Endothelial cell of umbilical vein (primary cell): ENCODE measurements around the gene CMBL. TPM values are rescaled to one million over a fixed set of nuclear protein-coding genes. Genes with fewer than 3 reads are reported as not detected.

Experiments used
- BruUV-seq: library from RNA; stranded (reverse); fragments of 400-500 nt; replicated peaks from 2 replicates; lab custom pipeline; 2021; lab: Mats Ljungman, UMichigan
- CTCF ChIA-PET: fragments of 300-600, 350-600 bp; sonication (Branson Sonifier 250); formaldehyde crosslinking; loops from one replicate; lab custom pipeline; 2021; ENCODE audit warnings: antibody characterized with exemption, inconsistent platforms; lab: Charles Lee
- POLR2A ChIA-PET: fragments of 300-600, 350-600 bp; sonication (Branson Sonifier 250); formaldehyde crosslinking; loops from one replicate; lab custom pipeline; 2021; ENCODE audit warnings: antibody characterized with exemption, inconsistent platforms; lab: Charles Lee
- DNase-seq: peaks from one replicate; pipeline ENCODE4 v3.0.0-alpha.2; 2011; ENCODE audit warnings: low read depth, low spot score
- FAIRE-seq: peaks from 2 replicates; lab custom pipeline; 2011; peaks lifted over from hg19 to GRCh38; lab: Jason Lieb, UNC
- H2AFZ ChIP-seq: 2 replicates; pipeline ENCODE4 v1.6.0; 2012; ENCODE audit warnings: low read depth, low read length, control low read depth, inconsistent platforms
- H3K27ac ChIP-seq: 2 replicates; pipeline ENCODE4 v1.5.1; 2011; ENCODE audit warnings: low read depth, mild to moderate bottlenecking, control low read depth, low read length, moderate library complexity; ENCODE audit not compliant: insufficient read depth
- H3K27me3 ChIP-seq, 2 experiments: 2 replicates each; pipeline versions ENCODE4 v1.6.0 to v1.6.1; 2011; ENCODE audit warnings: low read length in 2 of 2, mixed read lengths in 1 of 2; ENCODE audit not compliant: control insufficient read depth in 2 of 2, insufficient read depth in 2 of 2
- H3K36me3 ChIP-seq, 2 experiments: 2 replicates in 1 of 2; 3 replicates in 1 of 2; pipeline ENCODE4 v1.5.1; 2011; ENCODE audit warnings: low read length in 2 of 2, mild to moderate bottlenecking in 1 of 2, moderate library complexity in 1 of 2; ENCODE audit not compliant: control insufficient read depth in 2 of 2, insufficient read depth in 2 of 2; ENCODE audit errors: extremely low read depth in 1 of 2
- H3K4me1 ChIP-seq: 3 replicates; pipeline ENCODE4 v1.5.1; 2011; ENCODE audit warnings: mild to moderate bottlenecking, low read length; ENCODE audit not compliant: control insufficient read depth, insufficient read depth; ENCODE audit errors: extremely low read depth
- H3K4me2 ChIP-seq: 2 replicates; pipeline ENCODE4 v1.6.1; 2011; ENCODE audit warnings: low read length, control low read depth, mixed read lengths; ENCODE audit not compliant: insufficient read depth
- H3K4me3 ChIP-seq, 3 experiments: fragments of 200-600 bp in 1 of 3; sonication (generic), shearing (Covaris generic) in 1 of 3; replicated peaks in 1 of 3; 2 replicates each; pipeline ENCODE4 v1.5.1; 2011 to 2016; ENCODE audit warnings: control low read depth in 3 of 3, low read length in 3 of 3, mild to moderate bottlenecking in 2 of 3, inconsistent platforms in 1 of 3, low read depth in 1 of 3, moderate library complexity in 1 of 3; ENCODE audit not compliant: insufficient read depth in 1 of 3
- H3K79me2 ChIP-seq: 2 replicates; pipeline ENCODE4 v1.6.0; 2012; ENCODE audit warnings: low read length, inconsistent platforms; ENCODE audit not compliant: control insufficient read depth, insufficient read depth
- H3K9ac ChIP-seq: replicated peaks from 2 replicates; pipeline ENCODE3; 2011; ENCODE audit warnings: low read length, control low read depth; ENCODE audit not compliant: insufficient read depth; ENCODE audit errors: extremely low read depth
- H3K9me1 ChIP-seq: replicated peaks from 3 replicates; pipeline ENCODE4 v1.6.0; 2011; ENCODE audit warnings: mild to moderate bottlenecking, low read length; ENCODE audit not compliant: control insufficient read depth, insufficient read depth; ENCODE audit errors: extremely low read depth
- H3K9me3 ChIP-seq: replicated peaks from 2 replicates; pipeline ENCODE4 v1.5.1; 2012; ENCODE audit warnings: low read length, inconsistent platforms; ENCODE audit not compliant: control insufficient read depth, insufficient read depth
- H4K20me1 ChIP-seq: replicated peaks from 2 replicates; pipeline ENCODE3; 2011; ENCODE audit warnings: mild to moderate bottlenecking, low read length; ENCODE audit not compliant: control insufficient read depth, insufficient read depth; ENCODE audit errors: extremely low read depth
- EZH2 ChIP-seq: IDR thresholded peaks from 2 replicates; pipeline ENCODE4 v1.6.1; 2012; ENCODE audit warnings: borderline replicate concordance, low read depth, mild to moderate bottlenecking, moderate library complexity, low read length, inconsistent platforms; ENCODE audit not compliant: severe bottlenecking
- FOS ChIP-seq: IDR thresholded peaks from 2 replicates; pipeline ENCODE4 v1.6.1; 2011; ENCODE audit warnings: mild to moderate bottlenecking, low read length, moderate library complexity, borderline replicate concordance; ENCODE audit not compliant: insufficient read depth
- GATA2 ChIP-seq: IDR thresholded peaks from 2 replicates; pipeline ENCODE4 v1.7.0; 2011; ENCODE audit warnings: low read depth, mild to moderate bottlenecking, moderate library complexity, mixed read lengths, low read length; ENCODE audit not compliant: insufficient read length, insufficient read depth
- JUN ChIP-seq: IDR thresholded peaks from 2 replicates; pipeline ENCODE4 v1.6.1; 2011; ENCODE audit warnings: borderline replicate concordance, low read depth; ENCODE audit not compliant: insufficient read length, insufficient read depth
- MYC ChIP-seq: IDR thresholded peaks from one replicate; pipeline ENCODE4 v1.6.1; 2011; ENCODE audit warnings: mild to moderate bottlenecking, low read depth, low read length
- POLR2A ChIP-seq: IDR thresholded peaks from 2 replicates; pipeline ENCODE4 v1.6.1; 2012; ENCODE audit warnings: low read depth, mild to moderate bottlenecking, control low read depth, low read length
- POLR2AphosphoS5 ChIP-seq: IDR thresholded peaks from 2 replicates; pipeline ENCODE4 v1.6.1; 2012; ENCODE audit warnings: low read depth, mild to moderate bottlenecking, control low read depth, low read length, moderate library complexity; ENCODE audit not compliant: insufficient read depth
- dilution Hi-C: fragments of 300-500 bp; cut with MboI; formaldehyde crosslinking; loops from one replicate; pipeline ENCODE4 v1.15.0; 2019; ENCODE audit warnings: low sequenced_read_pairs; ENCODE audit not compliant: extremely low pct_ligation_motif_present
- intact Hi-C: fragments of 100-400 bp; cut with micrococcal nuclease; formaldehyde crosslinking; loops from one replicate; pipeline ENCODE4 v1.10.0; 2022
- polyA plus RNA-seq, 4 experiments: library from polyadenylated mRNA; depleted of rRNA in 3 of 4; stranded (reverse) in 3 of 4; unstranded in 1 of 4; fragments of >200 nt; gene quantifications; 2 replicates each; pipeline versions ENCODE4 v1.2.1 to v1.2.3, GENCODE V29; 2011 to 2012; ENCODE audit warnings: missing spikeins in 1 of 4
- total RNA-seq: library from RNA; stranded (reverse); gene quantifications from 2 replicates; pipeline ENCODE4 v1.2.3, GENCODE V29; 2021
- TF ChIP-seq, protein P1 (sequence below): IDR thresholded peaks from 2 replicates; pipeline ENCODE4 v1.6.1; 2011; ENCODE audit not compliant: insufficient read depth, insufficient read length
- TF ChIP-seq, protein P2 (sequence below), 2 donors: IDR thresholded peaks; 1 replicate in 1 of 2; 2 replicates in 1 of 2; pipeline ENCODE4 v1.5.1; 2011; ENCODE audit warnings: low read length in 2 of 2, mild to moderate bottlenecking in 2 of 2, moderate library complexity in 2 of 2, control low read depth in 1 of 2, inconsistent platforms in 1 of 2, low read depth in 1 of 2; ENCODE audit not compliant: insufficient read depth in 1 of 2; ENCODE audit errors: extremely low read depth in 1 of 2

CMBL gene
- total and polyA plus RNA-seq, 2 donors (not counting 3 experiments of a cell fraction or from before 2014, with no cell fraction given): 15.9 to 19.8 TPM

DNA sequence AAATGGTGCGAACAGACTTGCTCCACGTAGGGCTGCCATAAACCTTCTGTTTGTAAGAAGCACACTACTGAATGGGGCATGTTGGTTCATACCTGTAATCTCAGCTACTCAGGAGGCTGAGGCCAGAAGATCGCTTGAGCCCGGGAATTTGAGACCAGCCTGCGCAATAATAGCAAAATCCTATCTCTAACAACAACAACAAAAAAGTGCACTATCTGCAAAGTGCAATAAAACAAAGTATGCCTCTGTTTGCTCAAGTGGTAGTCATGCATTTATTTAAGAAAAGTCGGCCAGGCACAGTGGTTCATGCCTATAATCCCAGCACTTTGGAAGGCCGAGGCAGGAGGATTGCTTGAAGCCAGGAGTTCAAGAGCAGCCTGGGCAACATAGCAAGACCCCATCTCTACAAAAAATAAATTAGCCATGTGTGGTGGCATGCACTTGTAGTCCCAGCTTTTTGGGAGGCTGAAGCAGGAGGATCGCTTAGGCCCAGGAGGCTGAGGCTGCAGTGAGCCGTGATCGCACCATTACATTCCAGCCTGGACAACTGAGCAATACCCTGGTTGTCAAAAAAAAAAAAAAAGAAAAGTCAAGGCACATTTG is 63.3 kb downstream of the CMBL start:
- no peak for DNase-seq
- Histone ChIP-seq H3K9me3 (no peaks in the 10 kb centered on the region), H3K4me3 (no peak overlapping the region), H3K27me3 (no peaks in the 10 kb centered on the region), H3K79me2 (peaks cover 7% of the 10 kb centered on the region), H3K9ac (no peak overlapping the region), H3K27ac (no peak overlapping the region), H3K4me2 (no peak overlapping the region), H3K36me3 (no peaks in the 10 kb centered on the region), H4K20me1 (no peaks in the 10 kb centered on the region), H3K4me1 (peaks cover 4% of the 10 kb centered on the region), H3K9me1 (no peaks in the 10 kb centered on the region), H2AFZ (no peak overlapping the region)
- BruUV-seq: no TSS peak
- POLR2A ChIA-PET: no interaction called here
- dilution Hi-C loops: no loop called here
- CTCF ChIA-PET: no interaction called here
- no peak for FAIRE-seq
- intact Hi-C loops: no loop called here
- TF ChIP-seq, protein P1, sequence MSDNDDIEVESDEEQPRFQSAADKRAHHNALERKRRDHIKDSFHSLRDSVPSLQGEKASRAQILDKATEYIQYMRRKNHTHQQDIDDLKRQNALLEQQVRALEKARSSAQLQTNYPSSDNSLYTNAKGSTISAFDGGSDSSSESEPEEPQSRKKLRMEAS: no peak
- TF ChIP-seq, protein P2, sequence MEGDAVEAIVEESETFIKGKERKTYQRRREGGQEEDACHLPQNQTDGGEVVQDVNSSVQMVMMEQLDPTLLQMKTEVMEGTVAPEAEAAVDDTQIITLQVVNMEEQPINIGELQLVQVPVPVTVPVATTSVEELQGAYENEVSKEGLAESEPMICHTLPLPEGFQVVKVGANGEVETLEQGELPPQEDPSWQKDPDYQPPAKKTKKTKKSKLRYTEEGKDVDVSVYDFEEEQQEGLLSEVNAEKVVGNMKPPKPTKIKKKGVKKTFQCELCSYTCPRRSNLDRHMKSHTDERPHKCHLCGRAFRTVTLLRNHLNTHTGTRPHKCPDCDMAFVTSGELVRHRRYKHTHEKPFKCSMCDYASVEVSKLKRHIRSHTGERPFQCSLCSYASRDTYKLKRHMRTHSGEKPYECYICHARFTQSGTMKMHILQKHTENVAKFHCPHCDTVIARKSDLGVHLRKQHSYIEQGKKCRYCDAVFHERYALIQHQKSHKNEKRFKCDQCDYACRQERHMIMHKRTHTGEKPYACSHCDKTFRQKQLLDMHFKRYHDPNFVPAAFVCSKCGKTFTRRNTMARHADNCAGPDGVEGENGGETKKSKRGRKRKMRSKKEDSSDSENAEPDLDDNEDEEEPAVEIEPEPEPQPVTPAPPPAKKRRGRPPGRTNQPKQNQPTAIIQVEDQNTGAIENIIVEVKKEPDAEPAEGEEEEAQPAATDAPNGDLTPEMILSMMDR (IDR thresholded peaks at IDR 0.05; ENCODE audit: extremely low read depth in 1 of 2, insufficient read depth in 1 of 2, low read depth in 1 of 2, low read length in 2 of 2): no peak
- no peak for TF ChIP-seq EZH2
- no peak for TF ChIP-seq FOS
- no peak for TF ChIP-seq JUN
- TF ChIP-seq MYC: no peak
- no peak for TF ChIP-seq POLR2A
- no peak for TF ChIP-seq POLR2AphosphoS5
- no peak for TF ChIP-seq GATA2
